Peyer's patch (tissue), 4 donors: ENCODE data around the gene MTFR2. TPM values are rescaled to one million over a fixed set of nuclear protein-coding genes. Genes with fewer than 3 reads are reported as not detected.
A peak's percentile ranks its signal among the peaks of the same experiment; 100 is the strongest.

ENCODE experiments used
- DNase-seq, 3 donors: peaks; one replicate each; pipeline ENCODE4 v3.0.0-alpha.2; 2017 to 2019
- H3K27ac ChIP-seq, 4 donors: fragments of 200-600 bp; sonication (generic); one replicate each; pipeline ENCODE4 v1.5.1; 2016 to 2019
- H3K27me3 ChIP-seq, 2 donors: fragments of 200-600 bp; sonication (generic); one replicate each; pipeline ENCODE4 v1.5.1; 2019
- H3K36me3 ChIP-seq, 3 donors: fragments of 200-600 bp; sonication (generic); one replicate each; pipeline ENCODE4 v1.5.1; 2016 to 2019
- H3K4me1 ChIP-seq, 4 donors: fragments of 200-600 bp; sonication (generic); one replicate each; pipeline ENCODE4 v1.5.1; 2016 to 2019
- H3K4me3 ChIP-seq, 4 donors: fragments of 200-600 bp; sonication (generic); 1 replicate in 3 of 4; 2 replicates in 1 of 4; pipeline ENCODE4 v1.5.1; 2016 to 2019; ENCODE audit warnings: mild to moderate bottlenecking in 1 of 4
- H3K9me3 ChIP-seq, 4 donors: fragments of 200-600 bp; sonication (generic); one replicate each; pipeline ENCODE4 v1.5.1; 2016 to 2019; ENCODE audit warnings: mild to moderate bottlenecking in 1 of 4
- POLR2A ChIP-seq, 2 donors: fragments of 450-650 bp; IDR thresholded peaks; one replicate each; pipeline ENCODE4 v1.5.1; 2017; ENCODE audit warnings: antibody characterized with exemption in 2 of 2, mild to moderate bottlenecking in 2 of 2, moderate library complexity in 2 of 2
- total RNA-seq, 4 donors: library from RNA; depleted of rRNA; stranded (reverse); fragments of >200 nt; gene quantifications; one replicate each; pipeline ENCODE4 v1.1.0, GENCODE V29; 2016
- TF ChIP-seq, protein P1 (sequence below), 6 experiments: fragments of 450-650 bp in 4 of 6; fragments of 200-600 bp in 2 of 6; sonication (generic) in 1 of 6; IDR thresholded peaks; one replicate each; pipeline ENCODE4 v1.5.1; 2017 to 2019; ENCODE audit warnings: antibody characterized with exemption in 6 of 6, mild to moderate bottlenecking in 3 of 6, moderate library complexity in 1 of 6

Gene MTFR2
- 1 to 10 TPM in 3 of 4 donors, not detected in 1; 2.1 to 5.0 (median 2.7) TPM for total RNA-seq

DNA sequence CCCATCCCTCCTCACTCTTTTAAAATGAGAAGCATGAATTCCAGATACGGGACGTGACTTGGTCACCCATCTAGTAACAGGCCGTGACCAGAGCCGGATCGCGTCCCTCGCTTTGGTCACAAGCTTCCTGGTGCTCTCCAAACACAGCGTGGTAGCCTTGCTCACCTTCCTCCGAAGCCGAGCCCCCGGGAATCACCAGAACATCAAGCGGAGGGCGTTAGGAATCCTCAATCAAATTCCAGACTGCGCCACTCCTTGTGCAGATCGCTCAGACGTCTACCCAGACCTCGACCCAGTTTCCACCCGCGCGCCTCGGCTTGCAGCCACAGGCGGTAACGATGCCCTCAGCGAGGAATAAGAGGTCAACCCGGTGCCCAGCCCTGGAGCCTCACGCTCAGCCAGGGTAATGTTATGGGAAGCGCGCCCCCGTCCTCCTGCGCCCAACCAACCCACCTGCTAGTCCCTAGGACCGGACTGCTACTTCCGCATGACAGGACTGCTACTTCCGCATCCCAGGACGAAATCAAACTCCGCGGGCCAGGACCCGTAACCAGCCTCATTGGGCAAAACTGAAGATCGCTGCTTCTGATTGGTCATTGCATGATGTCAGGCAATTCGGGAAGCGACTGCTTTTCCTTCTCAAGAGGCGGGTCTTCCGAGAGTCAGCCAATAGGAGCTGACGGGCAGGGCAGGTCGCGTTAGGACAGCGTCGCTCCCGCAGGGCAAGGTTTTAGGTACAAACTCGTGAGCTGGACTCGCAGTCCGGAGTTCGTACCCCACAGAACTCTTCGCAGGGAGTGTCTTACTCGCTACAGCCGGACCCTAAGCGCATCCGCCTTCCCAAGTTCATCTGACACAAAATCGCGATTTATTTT lies at the start of gene MTFR2:
Gene MTFR2 (minus strand): TSS at position 501 of the 875 bp plus-strand sequence. CDS start 1,212 bp downstream, outside the sequence.
- H3K27me3 ChIP-seq = no peaks in the 10 kb centered on the region
- H3K9me3 ChIP-seq = no peaks in the 10 kb centered on the region
- peak within 1 kb of the TSS; percentile 29 to 67 (median 56) for H3K27ac ChIP-seq
- TF ChIP-seq, protein P1, sequence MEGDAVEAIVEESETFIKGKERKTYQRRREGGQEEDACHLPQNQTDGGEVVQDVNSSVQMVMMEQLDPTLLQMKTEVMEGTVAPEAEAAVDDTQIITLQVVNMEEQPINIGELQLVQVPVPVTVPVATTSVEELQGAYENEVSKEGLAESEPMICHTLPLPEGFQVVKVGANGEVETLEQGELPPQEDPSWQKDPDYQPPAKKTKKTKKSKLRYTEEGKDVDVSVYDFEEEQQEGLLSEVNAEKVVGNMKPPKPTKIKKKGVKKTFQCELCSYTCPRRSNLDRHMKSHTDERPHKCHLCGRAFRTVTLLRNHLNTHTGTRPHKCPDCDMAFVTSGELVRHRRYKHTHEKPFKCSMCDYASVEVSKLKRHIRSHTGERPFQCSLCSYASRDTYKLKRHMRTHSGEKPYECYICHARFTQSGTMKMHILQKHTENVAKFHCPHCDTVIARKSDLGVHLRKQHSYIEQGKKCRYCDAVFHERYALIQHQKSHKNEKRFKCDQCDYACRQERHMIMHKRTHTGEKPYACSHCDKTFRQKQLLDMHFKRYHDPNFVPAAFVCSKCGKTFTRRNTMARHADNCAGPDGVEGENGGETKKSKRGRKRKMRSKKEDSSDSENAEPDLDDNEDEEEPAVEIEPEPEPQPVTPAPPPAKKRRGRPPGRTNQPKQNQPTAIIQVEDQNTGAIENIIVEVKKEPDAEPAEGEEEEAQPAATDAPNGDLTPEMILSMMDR (IDR thresholded peaks at IDR 0.05) = no peak
- TF ChIP-seq POLR2A (IDR thresholded peaks at IDR 0.05) = peak; percentile 47 to 51
- peak within 1 kb of the TSS; percentile 59 to 95 (median 79) for H3K4me3 ChIP-seq
- DNase-seq = peak; percentile 93 to 98 (median 93)
- no peaks in the 10 kb centered on the region for H3K36me3 ChIP-seq
- H3K4me1 ChIP-seq = peaks cover 0 to 14% (median 2%) of the 10 kb centered on the region in 4 donors

DNA sequence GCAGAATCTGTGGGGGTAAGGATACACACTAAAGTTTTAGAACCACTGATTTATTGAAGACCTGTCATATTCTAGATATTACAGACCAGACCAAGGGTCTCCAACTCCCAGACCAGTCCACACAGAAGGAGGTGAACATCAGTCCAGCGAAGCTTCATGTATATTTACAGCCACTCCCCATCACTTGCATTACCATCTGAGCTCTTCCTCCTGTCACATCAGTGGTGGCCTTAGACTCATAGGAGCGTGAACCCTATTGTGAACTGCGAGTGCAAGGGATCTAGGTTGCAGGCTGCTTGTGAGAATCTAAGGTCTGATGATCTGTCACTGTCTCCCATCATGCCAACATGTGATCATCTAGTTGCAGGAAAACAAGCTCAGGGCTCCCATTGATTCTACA lies 44.5 kb upstream of the MTFR2 start:
- H3K4me3 ChIP-seq = no peak overlapping the region
- no peak for DNase-seq
- H3K27me3 ChIP-seq = no peaks in the 10 kb centered on the region
- TF ChIP-seq, protein P1 (IDR thresholded peaks at IDR 0.05) = no peak
- no peak for TF ChIP-seq POLR2A (IDR thresholded peaks at IDR 0.05)
- H3K4me1 ChIP-seq = peaks cover 0 to 7% (median 0%) of the 10 kb centered on the region in 4 donors
- H3K9me3 ChIP-seq = no peaks in the 10 kb centered on the region
- no peaks in the 10 kb centered on the region for H3K36me3 ChIP-seq
- H3K27ac ChIP-seq = no peak overlapping the region

DNA sequence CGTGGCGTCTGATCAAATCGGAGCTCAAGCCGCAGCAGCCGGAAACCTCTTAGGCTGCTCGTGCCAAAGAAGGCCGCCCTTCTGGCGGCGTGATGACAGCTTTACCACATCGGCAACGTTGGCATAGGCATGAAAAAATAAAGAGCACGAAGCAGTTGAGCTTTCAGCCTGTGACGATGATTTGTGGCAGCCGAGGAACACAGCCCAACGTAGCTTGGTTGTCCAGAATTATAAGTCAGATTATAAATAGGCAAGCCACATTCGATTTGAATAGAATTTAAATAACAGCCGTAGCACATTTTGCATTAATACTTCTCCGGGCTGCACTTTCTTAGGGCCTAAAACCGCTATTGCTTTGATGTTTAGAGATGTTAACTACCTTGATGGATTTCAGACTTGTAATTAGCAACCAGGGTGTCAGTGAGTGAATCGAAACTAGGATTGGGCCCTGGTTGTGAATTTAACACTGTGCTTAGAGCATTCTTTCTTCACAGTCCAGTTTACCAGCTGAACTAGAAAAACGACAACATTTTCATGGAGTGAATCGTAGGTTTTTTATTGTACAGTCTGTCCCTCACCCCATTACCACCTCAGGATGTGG lies 40.4 kb upstream of the MTFR2 start:
- Histone ChIP-seq H3K4me1 (peaks cover 0 to 35% (median 9%) of the 10 kb centered on the region in 4 donors), H3K36me3 (no peaks in the 10 kb centered on the region), H3K27me3 (no peaks in the 10 kb centered on the region), H3K9me3 (no peaks in the 10 kb centered on the region), H3K27ac (peak overlapping the region; percentile 99 to 100 (median 100)), H3K4me3 (peak overlapping the region; percentile 87 to 99 (median 94))
- TF ChIP-seq, protein P1 (IDR thresholded peaks at IDR 0.05) = peak in 1 of 6 experiments; percentile 8
- no peak for TF ChIP-seq POLR2A (IDR thresholded peaks at IDR 0.05)
- DNase-seq = peak; percentile 71 to 88 (median 79)

DNA sequence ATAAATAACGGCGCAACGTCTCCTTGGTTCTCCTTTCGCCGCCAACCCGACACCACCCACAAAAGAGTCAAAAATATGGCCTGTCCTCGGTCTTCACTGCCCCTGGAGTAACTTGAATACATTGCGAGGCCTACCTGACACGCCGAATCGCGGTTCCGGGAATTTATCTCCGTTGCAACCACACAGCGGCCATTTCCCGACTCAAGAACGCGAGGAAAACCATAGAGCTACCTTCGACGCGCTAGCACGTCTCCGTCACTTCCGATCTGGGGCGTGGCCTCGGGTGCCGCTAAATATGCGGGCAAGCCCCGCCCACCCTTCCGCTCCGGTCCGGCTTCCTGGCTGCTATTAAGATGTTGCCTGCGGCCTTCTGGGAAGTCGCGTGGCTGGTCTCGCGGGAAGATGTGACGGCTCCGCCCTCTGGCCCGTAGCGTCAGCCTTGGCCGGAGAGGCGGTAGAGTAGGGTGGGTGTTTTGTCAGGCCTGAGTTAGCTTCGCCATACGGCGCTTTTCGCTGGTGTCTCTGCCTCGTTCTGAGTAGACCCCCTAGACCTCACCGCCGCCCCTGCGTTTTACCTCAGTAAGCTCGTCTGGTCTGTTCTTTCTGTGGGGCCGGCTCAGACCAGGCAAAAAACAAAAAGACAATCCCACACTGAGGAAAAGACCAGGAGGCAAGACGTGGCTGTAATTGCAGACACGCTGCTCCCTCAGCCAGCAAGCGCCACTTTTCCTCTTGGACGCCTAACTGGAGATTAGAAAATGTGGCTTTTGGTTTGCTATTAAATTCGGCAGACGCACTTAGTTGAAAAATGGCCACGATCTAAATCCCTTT lies 39.7 kb upstream of the MTFR2 start, which contains the start of gene BCLAF1:
Gene BCLAF1 (minus strand): TSS at position 268 of the 831 bp plus-strand sequence. CDS start 9,980 bp downstream, outside the sequence.
- Histone ChIP-seq H3K9me3 (no peaks in the 10 kb centered on the region), H3K27ac (peak within 1 kb of the TSS; percentile 99 to 100 (median 100)), H3K4me3 (peak within 1 kb of the TSS; percentile 87 to 99 (median 94)), H3K4me1 (peaks cover 0 to 41% (median 11%) of the 10 kb centered on the region in 4 donors), H3K36me3 (no peaks in the 10 kb centered on the region), H3K27me3 (no peaks in the 10 kb centered on the region)
- peak; percentile 100 for DNase-seq
- TF ChIP-seq POLR2A (IDR thresholded peaks at IDR 0.05) = peak; percentile 97 to 98
- TF ChIP-seq, protein P1 (IDR thresholded peaks at IDR 0.05) = no peak

DNA sequence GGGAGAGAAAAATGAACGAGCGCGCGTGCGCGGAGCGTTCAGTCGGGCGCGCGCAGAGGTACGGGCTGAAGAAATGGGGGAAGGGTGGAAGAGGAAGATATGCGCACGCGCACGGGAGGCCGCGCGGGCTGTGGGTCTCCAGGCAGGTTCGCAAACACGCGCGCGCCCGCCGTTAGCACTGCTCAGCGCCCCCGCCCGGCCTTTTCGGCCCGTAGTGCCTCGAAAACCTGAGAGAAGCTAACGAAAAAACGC lies 39.1 kb upstream of the MTFR2 start:
- H3K36me3 ChIP-seq = no peaks in the 10 kb centered on the region
- peak overlapping the region; percentile 87 to 99 (median 94) for H3K4me3 ChIP-seq
- no peaks in the 10 kb centered on the region for H3K9me3 ChIP-seq
- TF ChIP-seq, protein P1 (IDR thresholded peaks at IDR 0.05) = peak in 1 of 6 experiments; percentile 1
- no peak for TF ChIP-seq POLR2A (IDR thresholded peaks at IDR 0.05)
- DNase-seq = peak; percentile 88 to 97 (median 91)
- H3K4me1 ChIP-seq = peaks cover 0 to 46% (median 11%) of the 10 kb centered on the region in 4 donors
- peak overlapping the region; percentile 99 to 100 (median 100) for H3K27ac ChIP-seq
- no peaks in the 10 kb centered on the region for H3K27me3 ChIP-seq
